ENCODE results near the gene WDR74.

- TF ChIP-seq CTCF (IDR thresholded peaks at IDR 0.05; ENCODE audit: low read depth, low read length) (peak; percentile 99), MAX (IDR thresholded peaks at IDR 0.05; ENCODE audit: low read depth, low read length) (peak; percentile 71), POLR2A (IDR thresholded peaks at IDR 0.05; ENCODE audit: extremely low read depth, insufficient read length) (no peak), MYC (IDR thresholded peaks at IDR 0.05; ENCODE audit: low read depth, low read length) (peak; percentile 85)
These were observed 52.9 kb downstream of the WDR74 start for GRCh38 chr11:62786318-62787004.

All from NB4 (cell line).